ENCODE data around the gene CLEC4F. TPM values are rescaled to one million over a fixed set of nuclear protein-coding genes. Genes with fewer than 3 reads are reported as not detected.
A peak's percentile ranks its signal among the peaks of the same experiment; 100 is the strongest.

Gene CLEC4F, protein sequence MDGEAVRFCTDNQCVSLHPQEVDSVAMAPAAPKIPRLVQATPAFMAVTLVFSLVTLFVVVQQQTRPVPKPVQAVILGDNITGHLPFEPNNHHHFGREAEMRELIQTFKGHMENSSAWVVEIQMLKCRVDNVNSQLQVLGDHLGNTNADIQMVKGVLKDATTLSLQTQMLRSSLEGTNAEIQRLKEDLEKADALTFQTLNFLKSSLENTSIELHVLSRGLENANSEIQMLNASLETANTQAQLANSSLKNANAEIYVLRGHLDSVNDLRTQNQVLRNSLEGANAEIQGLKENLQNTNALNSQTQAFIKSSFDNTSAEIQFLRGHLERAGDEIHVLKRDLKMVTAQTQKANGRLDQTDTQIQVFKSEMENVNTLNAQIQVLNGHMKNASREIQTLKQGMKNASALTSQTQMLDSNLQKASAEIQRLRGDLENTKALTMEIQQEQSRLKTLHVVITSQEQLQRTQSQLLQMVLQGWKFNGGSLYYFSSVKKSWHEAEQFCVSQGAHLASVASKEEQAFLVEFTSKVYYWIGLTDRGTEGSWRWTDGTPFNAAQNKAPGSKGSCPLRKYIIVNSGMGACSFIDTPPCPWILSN
- 10 to 100 TPM in 1 of 4 donors, under 1 TPM in 1, not detected in 2; 0.67 to 32.2 TPM for total RNA-seq

DNA sequence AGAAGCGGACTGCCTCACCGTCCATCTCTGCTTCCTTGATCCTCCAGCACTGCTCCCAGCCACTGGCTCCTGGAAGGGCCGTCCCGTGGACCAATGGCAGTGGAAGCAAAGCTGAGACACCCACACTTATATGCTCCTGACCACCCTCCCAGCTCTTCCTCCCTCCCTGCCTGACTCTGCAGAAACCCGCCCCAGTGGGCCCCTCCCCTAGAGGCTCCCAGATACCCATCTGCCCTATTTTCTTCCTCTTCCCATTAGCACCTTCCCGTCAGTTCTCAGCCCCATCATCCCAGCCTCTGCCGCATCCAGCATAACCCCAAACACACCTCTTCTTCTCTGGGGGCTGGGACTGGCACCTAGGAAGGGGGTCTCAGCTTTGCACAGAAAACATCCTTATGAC, at the start of gene CLEC4F:
CLEC4F (minus strand) TSS at position 101 of the 400 bp plus-strand sequence; CDS start at position 25, 76 bp downstream.
- H3K9me3 ChIP-seq = no peaks in the 10 kb centered on the region
- no peaks in the 10 kb centered on the region for H3K27me3 ChIP-seq
- no peak for DNase-seq

DNA sequence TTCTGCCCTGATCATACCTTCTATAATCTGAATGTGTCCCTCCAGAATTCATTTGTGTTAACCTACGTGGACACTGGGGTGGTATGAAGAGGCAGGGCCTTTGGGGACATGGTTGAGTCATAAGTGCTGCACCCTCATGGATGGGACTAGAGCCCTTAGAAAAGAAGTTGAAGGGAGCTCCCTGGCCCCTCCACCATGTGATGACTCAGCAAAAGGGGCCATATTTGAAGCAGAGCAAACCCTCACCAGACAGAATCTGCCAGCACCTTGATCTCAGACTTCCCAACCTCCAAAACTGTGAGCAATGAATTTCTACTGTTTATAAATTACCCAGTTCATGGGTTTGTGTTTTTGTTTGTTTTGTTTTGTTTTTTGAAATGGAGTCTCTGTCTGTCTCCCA, 48.6 kb upstream of the CLEC4F start:
- no peak for DNase-seq
- Histone ChIP-seq H3K9me3 (no peaks in the 10 kb centered on the region), H3K4me3 (no peak overlapping the region), H3K36me3 (no peaks in the 10 kb centered on the region), H3K4me1 (no peaks in the 10 kb centered on the region), H3K27ac (no peak overlapping the region), H3K27me3 (no peaks in the 10 kb centered on the region)
- TF ChIP-seq, protein P1, sequence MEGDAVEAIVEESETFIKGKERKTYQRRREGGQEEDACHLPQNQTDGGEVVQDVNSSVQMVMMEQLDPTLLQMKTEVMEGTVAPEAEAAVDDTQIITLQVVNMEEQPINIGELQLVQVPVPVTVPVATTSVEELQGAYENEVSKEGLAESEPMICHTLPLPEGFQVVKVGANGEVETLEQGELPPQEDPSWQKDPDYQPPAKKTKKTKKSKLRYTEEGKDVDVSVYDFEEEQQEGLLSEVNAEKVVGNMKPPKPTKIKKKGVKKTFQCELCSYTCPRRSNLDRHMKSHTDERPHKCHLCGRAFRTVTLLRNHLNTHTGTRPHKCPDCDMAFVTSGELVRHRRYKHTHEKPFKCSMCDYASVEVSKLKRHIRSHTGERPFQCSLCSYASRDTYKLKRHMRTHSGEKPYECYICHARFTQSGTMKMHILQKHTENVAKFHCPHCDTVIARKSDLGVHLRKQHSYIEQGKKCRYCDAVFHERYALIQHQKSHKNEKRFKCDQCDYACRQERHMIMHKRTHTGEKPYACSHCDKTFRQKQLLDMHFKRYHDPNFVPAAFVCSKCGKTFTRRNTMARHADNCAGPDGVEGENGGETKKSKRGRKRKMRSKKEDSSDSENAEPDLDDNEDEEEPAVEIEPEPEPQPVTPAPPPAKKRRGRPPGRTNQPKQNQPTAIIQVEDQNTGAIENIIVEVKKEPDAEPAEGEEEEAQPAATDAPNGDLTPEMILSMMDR (IDR thresholded peaks at IDR 0.05) = no peak
- no peak for TF ChIP-seq POLR2A (IDR thresholded peaks at IDR 0.05)

More for the DNA sequence above, at the start of gene CLEC4F:
- no peak within 1 kb of the TSS for H3K4me3 ChIP-seq
- no peak within 1 kb of the TSS for H3K27ac ChIP-seq
- no peaks in the 10 kb centered on the region for H3K36me3 ChIP-seq
- no peaks in the 10 kb centered on the region for H3K4me1 ChIP-seq
- TF ChIP-seq POLR2A (IDR thresholded peaks at IDR 0.05) = no peak
- TF ChIP-seq, protein P1 (IDR thresholded peaks at IDR 0.05) = no peak

DNA sequence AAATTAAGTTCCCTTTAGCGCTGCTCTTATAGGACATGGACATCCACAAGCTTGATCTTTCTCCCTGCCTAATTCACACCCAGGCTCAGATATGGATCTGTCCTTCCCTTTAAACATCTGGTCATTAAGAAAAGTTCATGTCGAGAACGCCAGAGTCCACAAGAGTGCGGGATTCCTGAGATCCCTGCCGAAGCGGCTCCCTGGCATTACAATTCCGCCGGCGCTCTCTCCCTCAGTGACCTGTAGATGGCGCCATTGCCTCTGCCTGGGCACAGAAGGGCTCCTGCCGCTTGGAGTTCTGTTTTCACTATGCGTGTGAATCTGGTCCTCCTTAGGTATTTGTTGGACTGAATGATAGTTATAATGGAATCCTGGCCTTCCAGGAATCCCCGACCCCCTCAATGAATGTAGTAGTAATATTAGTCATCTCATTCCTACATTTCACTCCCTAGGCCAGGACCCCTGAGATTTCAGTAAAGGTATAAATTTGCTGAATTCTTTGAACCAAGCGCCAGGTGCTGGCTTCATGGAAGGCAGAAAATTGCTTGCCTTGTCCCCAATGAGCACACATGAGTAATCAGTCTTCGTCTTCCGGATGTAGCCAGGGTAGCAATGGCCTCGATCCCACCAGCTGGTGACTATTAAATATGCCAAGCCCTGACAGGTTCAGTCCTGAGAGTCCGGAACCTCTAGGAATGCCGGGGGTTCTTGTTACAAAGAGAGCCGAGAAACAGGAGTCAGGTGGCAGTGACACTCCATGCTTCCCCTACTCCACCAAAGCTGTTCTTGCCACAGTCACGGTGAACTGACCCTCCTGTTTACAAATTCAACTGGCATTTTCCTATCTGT, 41.6 kb upstream of the CLEC4F start:
- no peaks in the 10 kb centered on the region for H3K4me1 ChIP-seq
- peak; percentile 47 to 88 (median 76) for DNase-seq
- no peaks in the 10 kb centered on the region for H3K9me3 ChIP-seq
- H3K36me3 ChIP-seq = no peaks in the 10 kb centered on the region
- H3K4me3 ChIP-seq = no peak overlapping the region
- H3K27me3 ChIP-seq = no peaks in the 10 kb centered on the region
- TF ChIP-seq, protein P1 (IDR thresholded peaks at IDR 0.05) = peak; percentile 40 to 85 (median 74)
- no peak for TF ChIP-seq POLR2A (IDR thresholded peaks at IDR 0.05)
- no peak overlapping the region for H3K27ac ChIP-seq

DNA sequence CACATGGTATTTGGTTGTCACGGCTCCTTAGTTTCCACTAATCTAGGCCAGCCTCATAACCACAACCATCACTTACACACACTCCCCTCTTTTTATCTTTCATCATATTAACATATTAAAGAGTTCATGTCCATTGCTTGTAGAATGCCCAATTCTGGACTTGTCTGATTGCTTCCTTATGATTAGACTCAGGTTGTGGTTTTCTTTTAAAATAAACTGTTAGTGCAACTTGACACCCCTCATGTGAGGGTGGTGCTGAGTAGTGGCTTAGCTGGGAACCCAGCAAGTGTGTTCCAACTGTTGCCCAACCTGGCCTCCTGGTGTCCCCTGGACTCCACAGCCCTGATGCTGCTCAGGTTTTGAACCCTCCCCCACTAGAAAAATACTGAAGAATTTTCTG, 35.3 kb upstream of the CLEC4F start:
- H3K36me3 ChIP-seq = no peaks in the 10 kb centered on the region
- H3K4me1 ChIP-seq = no peaks in the 10 kb centered on the region
- no peak for TF ChIP-seq POLR2A (IDR thresholded peaks at IDR 0.05)
- TF ChIP-seq, protein P1 (IDR thresholded peaks at IDR 0.05) = no peak
- H3K27me3 ChIP-seq = no peaks in the 10 kb centered on the region
- H3K4me3 ChIP-seq = no peak overlapping the region
- DNase-seq = no peak
- H3K9me3 ChIP-seq = no peaks in the 10 kb centered on the region
- H3K27ac ChIP-seq = no peak overlapping the region

DNA sequence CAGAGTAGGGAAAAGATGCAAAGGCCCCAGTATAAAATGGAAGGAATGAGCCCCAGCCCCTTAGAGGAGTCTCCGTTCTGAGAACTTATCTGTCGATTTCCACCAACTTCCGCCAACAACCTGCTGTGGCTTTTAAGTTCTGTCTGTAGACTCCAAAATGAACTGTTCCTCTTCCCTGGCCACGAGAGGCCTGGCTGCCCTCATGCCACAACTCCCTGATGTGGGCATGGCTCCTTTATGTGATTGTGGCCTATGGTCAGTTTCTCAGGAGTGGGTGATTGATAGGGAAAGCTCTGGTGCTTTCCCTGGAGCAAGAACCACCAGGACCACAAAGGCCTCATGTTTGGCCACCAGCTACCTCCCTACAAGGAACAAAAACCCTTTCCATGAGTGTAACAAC, 34.0 kb upstream of the CLEC4F start:
- TF ChIP-seq, protein P1 (IDR thresholded peaks at IDR 0.05) = no peak
- no peak for TF ChIP-seq POLR2A (IDR thresholded peaks at IDR 0.05)
- Histone ChIP-seq H3K4me1 (no peaks in the 10 kb centered on the region), H3K36me3 (no peaks in the 10 kb centered on the region), H3K27me3 (no peaks in the 10 kb centered on the region), H3K27ac (no peak overlapping the region), H3K9me3 (no peaks in the 10 kb centered on the region), H3K4me3 (no peak overlapping the region)
- no peak for DNase-seq

All from Peyer's patch (tissue), 4 donors.